HG02885 (cell line): ENCODE measurements around the gene PON2.
A peak's percentile ranks its signal among the peaks of the same experiment; 100 is the strongest.

Experiments used
- ATAC-seq: cut with Tn5 transposase; IDR thresholded peaks from one replicate; pipeline ENCODE4 v1.9.1; 2021; ENCODE audit warnings: mild to moderate bottlenecking; ENCODE audit not compliant: unreplicated experiment, poor library complexity

The PON2 gene

DNA sequence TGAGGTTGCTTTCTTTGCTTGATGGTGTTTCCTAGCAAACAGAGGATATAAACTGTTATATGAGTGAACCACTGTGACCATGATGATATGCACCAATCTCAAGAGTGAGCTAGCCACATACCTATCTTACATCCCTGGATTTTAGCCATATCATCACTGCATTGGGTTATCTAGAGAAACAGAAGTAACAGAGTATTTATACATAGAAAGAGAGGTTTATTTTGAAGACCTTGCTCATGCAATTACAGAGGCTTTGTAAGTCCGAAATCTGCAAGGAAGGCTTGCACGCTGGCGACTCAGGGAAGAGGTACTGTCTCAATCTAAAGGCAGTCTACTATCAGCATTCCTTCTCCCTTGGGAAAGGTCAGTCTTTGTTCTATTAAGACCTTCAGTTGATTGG, 11.8 kb upstream of the PON2 start:
- no peak for ATAC-seq

DNA sequence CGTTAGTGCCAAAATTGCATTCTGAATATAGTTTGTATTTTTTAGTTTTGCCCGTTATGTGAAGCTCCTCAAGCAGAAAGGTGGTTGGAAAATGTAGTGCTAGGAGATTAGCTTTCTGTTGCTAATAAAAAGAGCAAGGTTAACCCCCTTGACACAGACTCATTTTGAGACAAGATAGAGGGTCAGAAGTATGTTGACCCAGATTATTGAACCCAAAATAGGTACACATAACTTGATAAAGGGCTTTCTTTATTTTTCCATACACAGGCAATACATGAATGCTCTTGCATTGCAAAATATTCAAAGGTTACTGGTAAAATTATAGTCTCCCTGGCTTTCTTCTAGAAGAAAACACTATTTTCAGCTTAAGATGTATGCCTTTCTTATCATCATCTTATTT, 10.0 kb upstream of the PON2 start:
- no peak for ATAC-seq

DNA sequence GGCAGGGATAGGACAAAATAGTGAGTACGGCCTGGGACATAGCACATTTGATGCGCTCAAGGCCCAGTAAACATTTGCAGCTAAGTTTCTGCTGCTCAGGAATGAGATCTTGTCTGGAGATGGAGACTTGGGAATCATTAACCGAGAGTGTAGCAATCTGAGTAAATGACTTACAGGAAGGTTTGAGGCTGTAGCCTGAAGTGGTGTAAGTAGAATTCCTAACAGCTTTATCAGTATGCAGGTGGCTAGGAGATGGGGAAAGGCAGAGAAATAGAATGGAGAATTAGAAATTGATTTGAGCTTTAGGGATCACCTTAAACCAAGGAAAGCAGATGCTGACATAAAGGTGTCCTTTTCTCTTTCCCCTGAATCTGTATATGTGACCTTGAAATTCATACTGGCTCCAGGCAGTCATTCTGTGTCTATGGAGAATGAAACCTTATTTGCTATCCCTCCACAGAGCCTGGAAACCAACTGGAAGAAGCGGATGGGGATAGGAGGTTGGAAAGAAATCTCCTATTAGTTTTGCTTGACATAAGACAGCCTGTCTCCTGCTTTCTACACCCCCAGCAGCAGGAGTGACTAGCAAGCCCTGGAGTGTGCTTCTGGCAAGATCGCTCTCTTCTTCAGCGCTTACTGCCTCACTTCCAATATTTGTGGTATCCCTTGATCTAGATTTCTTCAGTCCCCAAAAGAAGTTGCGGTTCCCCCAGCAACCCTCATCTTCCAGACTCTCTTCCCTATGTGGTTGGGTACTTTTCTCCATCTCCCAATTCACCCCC, 6.4 kb upstream of the PON2 start:
- no peak for ATAC-seq

DNA sequence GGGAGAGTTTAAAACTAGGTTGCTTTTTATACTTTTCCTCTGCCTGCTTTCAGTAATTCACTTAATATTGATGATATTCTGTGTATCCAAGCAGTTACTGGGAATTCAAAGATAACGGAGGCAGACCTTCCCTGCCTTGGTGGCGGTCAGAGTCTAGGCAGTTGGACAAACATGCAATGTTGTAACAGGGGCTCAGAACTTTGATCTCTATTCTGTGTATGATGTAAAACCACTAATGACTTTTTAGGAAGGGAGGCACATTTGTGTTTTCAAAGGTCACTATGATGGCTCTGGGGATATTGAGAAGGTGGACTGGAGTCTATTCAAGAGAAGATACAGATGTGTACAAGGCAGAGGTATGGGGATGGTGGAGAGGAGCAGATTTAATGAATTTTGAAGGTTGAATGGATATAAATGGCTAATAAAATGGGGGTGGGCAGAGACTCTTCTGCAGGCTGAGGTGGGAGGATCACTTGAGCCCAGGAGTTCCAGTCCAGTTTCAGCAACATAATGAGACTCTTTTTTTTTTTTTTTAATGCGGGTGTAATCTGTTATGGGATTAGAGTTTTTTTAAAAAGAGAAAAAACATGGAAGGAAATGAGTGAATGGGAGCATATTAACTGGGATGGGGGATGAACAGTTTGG, 5.7 kb upstream of the PON2 start:
- ATAC-seq, result no peak

DNA sequence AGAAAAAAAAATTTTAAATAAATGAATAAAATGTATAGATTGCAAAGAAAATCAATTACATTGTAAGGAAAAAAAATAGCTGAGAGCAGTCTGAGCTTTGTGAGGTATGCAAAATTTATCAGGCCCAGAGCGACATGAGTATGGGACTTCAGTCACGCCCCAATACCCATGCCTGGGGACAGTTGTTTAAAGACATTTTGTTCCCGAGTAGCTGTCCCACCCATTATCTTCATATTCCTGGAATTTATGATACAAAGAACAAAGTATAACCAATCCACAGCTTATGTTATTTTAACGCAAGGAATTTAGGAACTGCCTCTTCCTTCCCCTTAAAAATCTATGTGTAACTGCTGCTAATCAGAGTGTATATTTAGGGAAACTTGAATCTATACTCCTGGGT, 1.6 kb upstream of the PON2 start:
- no peak for ATAC-seq

DNA sequence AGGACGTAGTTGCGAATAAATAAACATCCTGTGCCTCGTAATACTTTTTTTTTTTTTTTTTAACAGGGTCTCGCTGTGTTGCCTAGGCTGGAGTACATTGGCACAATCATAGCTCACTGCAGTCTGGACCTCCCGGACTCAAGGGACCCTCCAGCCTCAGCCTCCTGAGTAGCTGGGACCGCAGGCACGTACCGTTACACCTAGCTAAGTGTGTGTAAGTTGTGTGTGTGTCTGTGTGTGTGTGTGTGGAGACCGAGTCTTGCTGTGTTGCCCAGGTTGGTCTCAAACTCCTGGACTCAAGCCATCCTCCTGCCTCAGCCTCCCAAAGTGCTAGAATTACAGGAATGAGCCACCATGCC, 573 bp upstream of the PON2 start:
- ATAC-seq, result no peak

DNA sequence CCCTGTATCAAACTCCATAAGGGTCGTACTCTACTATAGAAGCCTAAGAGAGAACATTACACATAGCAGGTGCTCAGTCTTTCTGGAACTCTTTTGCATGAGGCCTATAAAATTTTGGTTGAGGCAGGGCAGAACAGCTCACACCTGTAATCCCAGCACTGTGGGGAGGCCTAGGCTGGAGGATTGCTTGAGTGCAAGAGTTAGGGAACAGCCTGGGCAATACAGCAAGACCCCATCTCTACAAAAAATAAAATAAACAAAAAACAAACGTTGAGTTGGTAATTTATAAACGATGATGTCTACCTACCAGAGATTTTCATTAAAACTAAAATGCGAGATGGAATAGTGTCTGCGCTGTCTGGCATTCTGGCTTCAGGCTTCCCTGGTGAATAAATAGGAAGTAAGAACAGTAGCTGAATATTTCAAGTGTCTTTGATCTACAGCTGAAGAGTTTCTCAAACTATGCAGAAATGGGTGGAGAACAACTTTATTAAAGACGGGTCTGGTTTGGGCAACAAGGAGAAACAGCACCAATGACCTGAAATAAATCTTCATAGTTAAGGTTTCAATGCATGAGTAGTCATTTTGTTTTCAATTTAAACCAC, 774 bp downstream of the PON2 start:
- peak; percentile 5 for ATAC-seq

DNA sequence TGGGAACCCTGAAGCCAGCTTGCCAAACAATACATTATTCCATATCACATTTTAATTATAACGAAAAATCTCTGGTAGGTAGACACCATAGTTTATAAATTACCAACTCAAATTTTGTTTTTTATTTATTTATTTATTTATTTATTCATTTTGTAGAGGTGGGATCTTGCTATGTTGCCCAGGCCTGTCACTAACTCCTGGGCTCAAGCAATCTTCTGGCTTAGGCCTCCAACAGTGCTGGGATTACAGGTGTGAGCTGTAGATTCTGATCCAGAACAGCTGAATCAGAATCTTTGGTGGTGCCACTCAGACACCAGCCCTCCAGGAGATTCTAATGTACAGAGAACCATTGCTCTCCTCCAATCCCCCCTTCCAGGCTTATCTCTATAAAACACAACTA, 1.7 kb downstream of the PON2 start:
- no peak for ATAC-seq

DNA sequence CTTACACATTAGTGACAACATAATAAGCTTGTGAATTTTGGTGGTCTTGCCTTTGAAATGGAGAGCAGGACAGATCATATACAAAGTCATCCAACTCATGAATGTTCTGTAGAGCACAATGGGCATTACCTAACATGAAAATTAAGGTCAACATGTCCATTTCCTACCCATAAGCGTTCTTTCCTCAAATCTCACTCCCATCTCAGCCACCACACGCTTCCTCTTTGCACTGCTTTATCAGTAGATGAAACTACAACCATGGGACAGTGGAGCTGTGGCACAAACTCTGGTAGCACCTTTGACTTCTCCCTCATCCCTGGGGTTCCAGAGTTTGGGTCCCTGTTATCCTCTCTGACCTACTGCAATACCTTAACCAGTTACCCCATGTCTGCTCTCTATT, 2.2 kb downstream of the PON2 start:
- ATAC-seq, result no peak

DNA sequence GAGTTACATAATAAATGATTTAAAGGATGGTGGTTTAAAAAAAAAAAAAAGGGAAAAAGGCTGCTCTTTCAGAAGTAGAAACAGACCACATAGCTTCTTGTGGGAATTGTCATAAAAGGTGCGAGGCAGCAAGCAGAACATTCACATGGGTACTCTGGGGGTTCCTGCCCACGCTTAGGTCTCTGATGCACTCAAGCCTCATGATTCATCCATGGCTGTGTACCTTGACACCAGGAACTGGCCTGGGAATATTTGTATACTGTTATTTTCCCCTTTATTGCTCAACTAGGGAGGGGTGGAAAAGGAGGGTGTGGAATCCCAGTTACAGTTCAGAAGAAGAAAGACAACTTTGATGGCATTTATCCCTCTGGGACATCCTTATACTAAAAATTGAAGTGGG, 4.0 kb downstream of the PON2 start:
- no peak for ATAC-seq

DNA sequence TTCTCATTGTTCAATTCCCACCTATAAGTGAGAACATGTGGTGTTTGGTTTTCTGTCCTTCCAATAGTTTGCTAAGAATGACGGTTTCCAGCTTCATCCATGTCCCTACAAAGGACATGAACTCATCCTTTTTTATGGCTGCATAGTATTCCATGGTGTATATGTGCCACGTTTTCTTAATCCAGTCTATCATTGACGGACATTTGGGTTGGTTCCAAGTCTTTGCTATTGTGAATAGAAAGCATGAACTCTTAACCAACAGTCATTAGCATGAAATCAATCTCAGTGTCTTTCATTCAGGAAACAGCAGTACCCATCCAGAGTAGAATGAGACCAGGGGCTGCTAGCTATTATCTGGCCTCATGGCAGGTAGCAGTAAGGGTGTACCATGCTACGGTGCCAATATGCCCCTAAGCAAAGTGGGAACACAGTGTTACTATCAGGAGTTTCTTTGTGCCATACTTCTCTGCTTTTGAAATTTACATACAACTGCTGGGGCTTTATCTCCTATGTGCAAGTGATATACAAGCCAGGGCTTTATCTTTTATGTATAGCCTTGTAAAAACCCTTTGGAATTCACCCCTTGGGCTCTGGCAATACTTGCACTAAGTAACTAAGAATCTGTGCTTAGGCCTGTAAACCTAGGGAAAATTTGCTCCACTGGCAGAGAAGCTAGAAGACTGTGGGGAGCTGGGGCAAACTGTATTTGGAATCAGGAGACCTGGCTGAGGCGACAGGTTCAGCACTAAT, 5.4 kb downstream of the PON2 start:
- no peak for ATAC-seq

DNA sequence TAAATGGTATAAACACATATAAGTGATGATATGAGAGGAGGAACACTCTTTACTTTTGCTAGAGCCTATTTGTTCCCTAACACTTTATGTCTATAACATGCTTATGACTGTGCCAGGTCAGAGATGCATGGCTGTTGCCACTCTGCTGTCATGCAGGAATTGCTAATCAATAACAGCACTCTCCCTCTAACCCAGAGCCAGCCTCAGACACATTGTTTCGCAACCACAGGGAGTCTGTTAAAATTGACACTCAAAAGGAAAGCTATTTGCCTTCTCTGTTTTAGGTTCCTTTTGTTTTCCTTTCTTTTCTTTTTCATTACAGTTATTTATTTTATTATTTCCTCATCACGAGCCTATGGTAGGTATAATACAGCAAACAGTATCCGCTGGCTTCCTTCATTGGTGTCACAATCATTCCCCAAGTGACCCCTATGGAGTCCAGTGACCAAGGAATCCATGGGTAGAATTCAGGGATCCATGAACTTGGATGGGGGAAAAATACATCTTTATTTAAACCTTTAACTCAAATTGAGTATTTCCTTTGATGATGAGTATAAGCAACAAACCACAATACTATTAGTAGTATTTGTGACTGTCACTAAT, 6.8 kb downstream of the PON2 start:
- no peak for ATAC-seq

DNA sequence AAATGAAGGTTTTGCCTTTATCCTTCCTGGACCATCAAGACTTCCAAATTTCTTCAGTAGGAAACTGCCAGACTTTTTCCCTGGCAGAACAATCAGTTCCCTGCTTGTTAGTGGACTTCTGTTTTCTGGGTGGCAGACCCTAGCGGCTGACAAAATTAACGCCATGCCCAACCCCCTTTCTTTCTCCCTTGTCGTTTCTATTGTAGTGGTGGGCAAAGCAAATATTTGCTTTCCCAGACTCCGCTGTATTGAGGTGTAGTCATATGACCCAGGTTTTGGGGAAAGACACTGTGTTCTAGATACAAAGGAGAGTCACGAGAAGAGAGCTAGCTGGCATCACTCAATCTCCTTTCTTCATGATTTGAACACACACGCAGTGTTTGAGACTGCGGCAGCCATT, 7.7 kb downstream of the PON2 start:
- no peak for ATAC-seq

DNA sequence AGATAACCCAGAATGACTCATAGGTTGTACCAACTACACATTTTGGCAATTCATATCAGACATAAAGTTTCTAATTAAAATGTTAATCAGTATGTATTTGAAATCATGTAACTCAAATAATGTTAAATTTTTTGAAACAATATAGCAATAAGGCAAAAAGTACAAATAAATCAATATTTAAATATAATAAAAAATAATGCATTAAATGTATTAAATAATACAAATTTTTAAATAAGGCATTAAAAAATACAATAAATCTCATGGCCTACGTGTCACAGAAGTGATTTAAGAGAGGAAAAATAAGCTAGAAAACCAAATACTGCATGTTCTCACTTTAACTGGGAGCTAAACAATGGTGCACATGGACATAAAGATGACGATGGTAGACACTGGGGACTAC, 9.1 kb downstream of the PON2 start:
- ATAC-seq, result no peak

DNA sequence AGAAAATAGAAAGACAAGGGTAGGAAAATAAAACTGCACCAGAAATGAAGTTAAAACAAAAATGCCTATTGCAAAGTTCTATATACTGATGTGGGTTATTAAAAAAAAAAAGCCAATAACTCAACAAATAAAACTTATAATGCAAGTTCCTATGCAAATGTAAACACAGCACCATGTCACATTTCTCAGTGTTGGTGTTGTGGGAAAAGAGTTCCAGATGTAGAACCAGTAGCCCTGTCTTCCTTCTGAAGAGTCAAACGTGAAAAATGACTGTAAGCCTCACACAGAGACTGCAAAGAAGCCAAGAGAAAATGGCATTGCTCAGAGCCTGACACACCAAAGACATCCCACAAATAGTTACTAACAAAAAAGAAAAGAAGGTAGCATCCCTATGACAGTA, 10.1 kb downstream of the PON2 start:
- ATAC-seq, result no peak

DNA sequence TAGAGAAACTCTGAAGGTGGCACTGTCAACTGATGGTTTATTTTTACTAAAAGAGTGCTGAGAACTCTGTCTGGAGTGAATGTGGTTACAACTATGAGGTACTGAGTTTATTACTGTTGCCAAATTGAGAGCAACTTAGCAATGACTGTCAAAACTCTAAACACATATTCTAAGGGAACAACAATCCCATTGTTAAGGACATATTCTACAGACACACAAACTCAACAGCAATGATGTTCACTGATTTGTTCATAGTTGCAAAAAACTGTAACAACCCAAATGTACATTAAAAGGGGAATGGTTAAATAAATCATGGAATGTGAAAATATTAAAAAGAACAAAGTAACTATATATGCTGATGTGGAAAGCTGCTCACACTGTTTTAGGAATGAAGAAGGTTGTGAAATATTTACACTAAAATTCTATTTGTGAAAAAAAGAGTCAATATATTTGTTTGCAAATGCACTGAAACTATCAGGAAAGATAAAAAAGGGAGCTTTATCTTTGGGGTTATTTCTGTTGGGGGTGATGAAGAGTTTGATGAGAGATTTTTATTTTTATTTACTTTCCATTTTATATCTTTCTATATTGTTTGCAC, 12.9 kb downstream of the PON2 start:
- no peak for ATAC-seq

DNA sequence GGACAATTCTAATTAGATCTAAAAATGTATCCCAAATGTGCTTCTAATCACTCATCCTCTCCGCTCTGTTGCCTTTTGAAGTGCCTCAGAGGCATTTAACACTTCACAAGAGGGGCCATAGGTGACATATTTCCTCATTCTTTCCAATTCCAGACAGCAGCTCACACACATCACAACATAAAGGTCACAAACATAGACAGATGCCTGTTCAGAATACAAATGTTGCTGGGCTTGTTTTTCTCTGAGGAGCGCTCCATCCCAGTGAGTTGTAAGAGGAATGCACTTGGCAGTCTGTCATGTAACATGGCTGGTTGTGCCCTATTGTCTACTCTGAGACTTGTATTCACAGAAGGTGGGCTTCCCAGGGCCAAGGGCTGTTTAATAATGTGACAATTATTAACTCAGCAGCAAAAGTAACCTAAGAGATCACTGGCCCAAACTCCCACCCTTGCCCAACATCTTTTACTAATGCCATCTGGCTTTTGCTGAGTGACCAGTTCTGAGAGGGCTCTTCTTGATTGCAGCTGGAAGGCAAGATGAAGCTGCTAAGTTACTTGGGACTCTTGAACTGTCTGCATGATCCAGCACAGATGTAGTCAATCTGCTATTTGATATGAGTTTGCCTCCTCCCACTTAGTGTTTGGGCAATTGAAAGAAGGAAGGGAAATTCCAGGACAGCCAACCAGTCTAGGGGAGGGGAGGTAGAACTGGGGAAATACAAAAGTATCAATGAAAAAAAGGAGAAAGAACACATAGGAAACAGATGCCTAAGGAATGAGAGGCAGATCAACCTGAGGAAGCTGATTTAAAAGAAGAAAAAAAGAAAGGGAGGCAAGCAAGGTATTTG, 13.6 kb downstream of the PON2 start:
- no peak for ATAC-seq

DNA sequence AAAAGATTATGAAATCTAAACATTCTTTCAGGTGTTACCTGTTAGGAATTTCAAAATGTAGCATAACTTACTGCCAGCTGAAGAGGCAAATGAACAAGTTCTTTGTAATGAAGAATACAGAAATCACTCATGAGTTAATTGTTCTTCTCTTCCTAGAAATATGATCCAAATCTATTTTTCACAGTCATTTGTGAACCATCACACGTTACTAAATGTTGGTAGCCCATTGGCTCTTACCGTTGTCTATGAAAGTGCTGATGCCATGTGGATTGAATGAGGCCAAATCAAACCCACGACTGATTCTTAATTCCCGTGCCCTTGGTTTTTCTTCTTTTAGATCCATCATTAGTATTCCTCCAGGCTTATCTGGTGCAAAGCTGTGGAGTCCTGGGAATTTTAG, 22.8 kb downstream of the PON2 start:
- no peak for ATAC-seq

DNA sequence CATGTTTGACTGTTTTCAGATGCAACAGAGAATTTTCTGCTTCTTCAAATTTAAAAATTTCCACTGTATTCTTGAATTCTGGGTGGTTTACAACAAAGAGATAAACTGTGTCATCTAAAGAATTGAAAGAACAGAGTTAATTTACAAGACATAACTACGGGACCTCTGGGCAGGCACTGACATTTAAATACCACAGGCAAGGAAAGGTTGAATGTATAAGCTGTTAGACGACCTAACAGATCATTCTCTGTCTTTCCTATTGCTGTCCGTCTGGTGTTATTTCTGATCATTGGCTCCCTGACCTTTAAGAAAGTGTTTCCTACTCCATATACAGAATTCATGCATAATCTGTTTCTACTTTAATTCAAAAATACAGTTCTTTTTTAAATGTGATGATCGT, 23.2 kb downstream of the PON2 start:
- no peak for ATAC-seq

DNA sequence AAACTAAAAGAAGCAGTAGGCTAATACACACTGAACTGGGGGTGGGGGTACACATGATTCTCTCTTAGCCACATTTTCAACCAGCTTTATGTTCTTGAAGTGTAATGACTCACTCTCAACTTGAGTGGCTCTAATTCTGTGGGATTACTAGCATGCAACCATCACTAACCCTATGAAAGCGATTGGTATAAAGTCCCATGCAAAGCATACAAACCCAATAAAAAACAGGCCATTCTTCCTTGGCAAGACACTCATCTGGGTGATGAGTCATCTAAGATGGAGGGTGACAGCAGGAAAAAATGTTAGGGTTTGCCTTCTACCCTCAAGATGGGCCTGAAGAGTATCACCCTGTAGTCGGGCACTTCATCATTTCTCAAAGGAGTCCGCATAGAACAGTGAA, 23.8 kb downstream of the PON2 start:
- ATAC-seq, result no peak
